IPS-20b (cell line): Measurements from ENCODE around the gene SHISA2.

Experiments used
- H3K27ac ChIP-seq: one replicate; pipeline ENCODE4 v1.5.1; 2013; ENCODE audit warnings: low read length
- H3K27me3 ChIP-seq: 2 replicates; pipeline ENCODE4 v1.6.1; 2013; ENCODE audit warnings: mild to moderate bottlenecking, low read length, inconsistent platforms; ENCODE audit not compliant: insufficient read depth
- H3K36me3 ChIP-seq: 2 replicates; pipeline ENCODE4 v1.6.1; 2013; ENCODE audit warnings: low read depth, mild to moderate bottlenecking, inconsistent platforms, low read length, moderate library complexity; ENCODE audit not compliant: insufficient read depth
- H3K4me1 ChIP-seq: 2 replicates; pipeline ENCODE4 v1.6.1; 2013; ENCODE audit warnings: mild to moderate bottlenecking, control low read depth, inconsistent platforms, low read length, moderate library complexity; ENCODE audit not compliant: insufficient read depth
- H3K4me3 ChIP-seq: 2 replicates; pipeline ENCODE4 v1.5.1; 2013; ENCODE audit warnings: mild to moderate bottlenecking, low read length, inconsistent platforms
- H3K9ac ChIP-seq: 2 replicates; pipeline ENCODE4 v1.6.1; 2013; ENCODE audit warnings: low read depth, mild to moderate bottlenecking, inconsistent platforms, low read length, moderate library complexity
- H3K9me3 ChIP-seq: 2 replicates; pipeline ENCODE4 v1.6.1; 2013; ENCODE audit warnings: mild to moderate bottlenecking, low read depth, low read length, inconsistent platforms; ENCODE audit not compliant: insufficient read depth

SHISA2 gene

GRCh38 chr13:26016189-26016588 lies 35.6 kb downstream of the SHISA2 start:
- H3K27me3 ChIP-seq, result no peaks in the 10 kb centered on the region; the same call in 1 of the 2 replicates

GRCh38 chr13:26015271-26016125 lies 36.3 kb downstream of the SHISA2 start:
- Histone ChIP-seq H3K4me1 (no peaks in the 10 kb centered on the region), H3K4me3 (no peak overlapping the region), H3K27me3 (no peaks in the 10 kb centered on the region; the same call in 1 of the 2 replicates), H3K9me3 (no peaks in the 10 kb centered on the region), H3K36me3 (no peaks in the 10 kb centered on the region), H3K27ac (no peak overlapping the region), H3K9ac (no peak overlapping the region)

More at GRCh38 chr13:26016189-26016588, 35.6 kb downstream of the SHISA2 start:
- H3K27ac ChIP-seq, result no peak overlapping the region
- H3K9me3 ChIP-seq, result no peaks in the 10 kb centered on the region
- no peak overlapping the region for H3K9ac ChIP-seq
- H3K4me1 ChIP-seq, result no peaks in the 10 kb centered on the region
- no peaks in the 10 kb centered on the region for H3K36me3 ChIP-seq
- no peak overlapping the region for H3K4me3 ChIP-seq

- no peaks in the 10 kb centered on the region; the same call in 1 of the 2 replicates for H3K27me3 ChIP-seq
- H3K4me1 ChIP-seq, result no peaks in the 10 kb centered on the region
- no peak overlapping the region for H3K9ac ChIP-seq
- H3K27ac ChIP-seq, result no peak overlapping the region
- no peaks in the 10 kb centered on the region for H3K36me3 ChIP-seq
- H3K4me3 ChIP-seq, result no peak overlapping the region
- no peaks in the 10 kb centered on the region for H3K9me3 ChIP-seq
Observed at GRCh38 chr13:26012995-26013394, 38.8 kb downstream of the SHISA2 start.

GRCh38 chr13:26011996-26012821 lies 39.6 kb downstream of the SHISA2 start:
- Histone ChIP-seq H3K4me3 (no peak overlapping the region), H3K4me1 (no peaks in the 10 kb centered on the region), H3K36me3 (no peaks in the 10 kb centered on the region), H3K27me3 (no peaks in the 10 kb centered on the region), H3K9me3 (no peaks in the 10 kb centered on the region), H3K9ac (no peak overlapping the region), H3K27ac (no peak overlapping the region)

GRCh38 chr13:26011208-26011573 lies 40.6 kb downstream of the SHISA2 start:
- no peaks in the 10 kb centered on the region for H3K4me1 ChIP-seq
- no peak overlapping the region for H3K27ac ChIP-seq
- no peaks in the 10 kb centered on the region for H3K9me3 ChIP-seq
- H3K27me3 ChIP-seq, result no peaks in the 10 kb centered on the region
- H3K4me3 ChIP-seq, result no peak overlapping the region
- no peaks in the 10 kb centered on the region for H3K36me3 ChIP-seq
- H3K9ac ChIP-seq, result no peak overlapping the region

- H3K4me3 ChIP-seq, result no peak overlapping the region
- no peaks in the 10 kb centered on the region for H3K4me1 ChIP-seq
- no peaks in the 10 kb centered on the region for H3K9me3 ChIP-seq
- no peaks in the 10 kb centered on the region for H3K27me3 ChIP-seq
- no peak overlapping the region for H3K27ac ChIP-seq
- no peaks in the 10 kb centered on the region for H3K36me3 ChIP-seq
- no peak overlapping the region for H3K9ac ChIP-seq
Observed at GRCh38 chr13:26010487-26011207, 41.2 kb downstream of the SHISA2 start.

- Histone ChIP-seq H3K27me3 (no peaks in the 10 kb centered on the region), H3K9me3 (no peaks in the 10 kb centered on the region), H3K36me3 (no peaks in the 10 kb centered on the region), H3K27ac (no peak overlapping the region), H3K4me1 (no peaks in the 10 kb centered on the region), H3K4me3 (no peak overlapping the region), H3K9ac (no peak overlapping the region)
Observed at GRCh38 chr13:26007261-26008125, 44.3 kb downstream of the SHISA2 start.
